ENCODE data around the gene GLIS1.

Gene GLIS1

GRCh38 chr1:53729456-53730223, 9.3 kb downstream of the GLIS1 start:
- Histone ChIP-seq H2AFZ (ENCODE audit: low read depth, low read length) (no peak overlapping the region), H2AK5ac (ENCODE audit: low read length, severe bottlenecking) (peak overlapping the region; percentile 91), H4K91ac (ENCODE audit: low read length) (no peak overlapping the region), H3K4me1 (ENCODE audit: control insufficient read depth, insufficient read depth, low read depth, low read length) (peaks cover 25% of the 10 kb centered on the region), H3K18ac (ENCODE audit: low read depth in 1 of 2, low read length in 2 of 2) (no peak overlapping the region), H3K9me3 (ENCODE audit: control insufficient read depth, low read length) (peaks cover 9% of the 10 kb centered on the region), H3K4me3 (ENCODE audit: insufficient read depth in 1 of 2, low read depth in 1 of 2, low read length in 2 of 2) (no peak overlapping the region), H3K4me2 (ENCODE audit: low read length, poor library complexity, severe bottlenecking) (peak overlapping the region; percentile 68), H2BK12ac (ENCODE audit: low read length in 2 of 2) (no peak overlapping the region), H2BK15ac (ENCODE audit: low read depth, poor library complexity, severe bottlenecking) (no peak overlapping the region), H3K9ac (ENCODE audit: low read length) (no peak overlapping the region), H3K27me3 (ENCODE audit: control insufficient read depth in 1 of 2, insufficient read depth in 1 of 2, low read length in 2 of 2) (peaks cover 0 to 30% of the 10 kb centered on the region in 2 experiments), H3K36me3 (ENCODE audit: control insufficient read depth in 1 of 2, insufficient read depth in 2 of 2, low read depth in 1 of 2, low read length in 2 of 2) (peaks cover 0 to 5% of the 10 kb centered on the region in 2 experiments), H3K79me1 (replicated peaks; ENCODE audit: low read length, poor library complexity, severe bottlenecking) (peaks cover 12% of the 10 kb centered on the region), H3K27ac (ENCODE audit: low read length, poor library complexity, severe bottlenecking) (peak overlapping the region; percentile 78), H3K14ac (ENCODE audit: low read length in 2 of 2) (no peak overlapping the region), H2BK5ac (ENCODE audit: low read depth, low read length, poor library complexity, severe bottlenecking) (peak overlapping the region; percentile 80), H3K4ac (ENCODE audit: low read depth in 1 of 2, low read length in 2 of 2) (no peak overlapping the region), H3K23ac (ENCODE audit: low read length in 2 of 2) (no peak overlapping the region), H2BK120ac (ENCODE audit: low read depth, low read length) (no peak overlapping the region), H4K8ac (ENCODE audit: low read length) (no peak overlapping the region)
- DNase-seq, result no peak
- 91% methylated on average over 14 of the region's 16 CpGs for WGBS

GRCh38 chr1:53728702-53729455, 10.1 kb downstream of the GLIS1 start:
- WGBS, result 92% methylated on average over 16 of the region's 17 CpGs
- Histone ChIP-seq H2AK5ac (ENCODE audit: low read length, severe bottlenecking) (peak overlapping the region; percentile 91), H3K36me3 (ENCODE audit: control insufficient read depth in 1 of 2, insufficient read depth in 2 of 2, low read depth in 1 of 2, low read length in 2 of 2) (peaks cover 0 to 5% of the 10 kb centered on the region in 2 experiments), H3K14ac (ENCODE audit: low read length in 2 of 2) (no peak overlapping the region), H3K4me3 (ENCODE audit: insufficient read depth in 1 of 2, low read depth in 1 of 2, low read length in 2 of 2) (no peak overlapping the region), H4K8ac (ENCODE audit: low read length) (no peak overlapping the region), H4K91ac (ENCODE audit: low read length) (no peak overlapping the region), H3K23ac (ENCODE audit: low read length in 2 of 2) (no peak overlapping the region), H3K18ac (ENCODE audit: low read depth in 1 of 2, low read length in 2 of 2) (no peak overlapping the region), H3K27ac (ENCODE audit: low read length, poor library complexity, severe bottlenecking) (peak overlapping the region; percentile 78), H2AFZ (ENCODE audit: low read depth, low read length) (no peak overlapping the region), H3K9ac (ENCODE audit: low read length) (no peak overlapping the region), H3K4me1 (ENCODE audit: control insufficient read depth, insufficient read depth, low read depth, low read length) (peaks cover 23% of the 10 kb centered on the region), H2BK120ac (ENCODE audit: low read depth, low read length) (no peak overlapping the region), H3K4ac (ENCODE audit: low read depth in 1 of 2, low read length in 2 of 2) (no peak overlapping the region), H3K9me3 (ENCODE audit: control insufficient read depth, low read length) (peaks cover 9% of the 10 kb centered on the region), H3K4me2 (ENCODE audit: low read length, poor library complexity, severe bottlenecking) (peak overlapping the region; percentile 44), H2BK5ac (ENCODE audit: low read depth, low read length, poor library complexity, severe bottlenecking) (peak overlapping the region; percentile 61), H2BK12ac (ENCODE audit: low read length in 2 of 2) (no peak overlapping the region), H2BK15ac (ENCODE audit: low read depth, poor library complexity, severe bottlenecking) (no peak overlapping the region), H3K27me3 (ENCODE audit: control insufficient read depth in 1 of 2, insufficient read depth in 1 of 2, low read length in 2 of 2) (peaks cover 0 to 30% of the 10 kb centered on the region in 2 experiments), H3K79me1 (replicated peaks; ENCODE audit: low read length, poor library complexity, severe bottlenecking) (peaks cover 14% of the 10 kb centered on the region)
- DNase-seq, result no peak

GRCh38 chr1:53728196-53728595, 10.8 kb downstream of the GLIS1 start:
- Histone ChIP-seq H3K27ac (ENCODE audit: low read length, poor library complexity, severe bottlenecking) (no peak overlapping the region), H2BK5ac (ENCODE audit: low read depth, low read length, poor library complexity, severe bottlenecking) (no peak overlapping the region), H3K4me2 (ENCODE audit: low read length, poor library complexity, severe bottlenecking) (no peak overlapping the region), H2BK15ac (ENCODE audit: low read depth, poor library complexity, severe bottlenecking) (no peak overlapping the region), H3K4me1 (ENCODE audit: control insufficient read depth, insufficient read depth, low read depth, low read length) (peaks cover 23% of the 10 kb centered on the region), H3K4me3 (ENCODE audit: insufficient read depth in 1 of 2, low read depth in 1 of 2, low read length in 2 of 2) (no peak overlapping the region), H3K36me3 (ENCODE audit: control insufficient read depth in 1 of 2, insufficient read depth in 2 of 2, low read depth in 1 of 2, low read length in 2 of 2) (peaks cover 0 to 5% of the 10 kb centered on the region in 2 experiments), H3K79me1 (replicated peaks; ENCODE audit: low read length, poor library complexity, severe bottlenecking) (peaks cover 16% of the 10 kb centered on the region), H3K14ac (ENCODE audit: low read length in 2 of 2) (no peak overlapping the region), H4K8ac (ENCODE audit: low read length) (no peak overlapping the region), H2AFZ (ENCODE audit: low read depth, low read length) (no peak overlapping the region), H2BK120ac (ENCODE audit: low read depth, low read length) (no peak overlapping the region), H3K9ac (ENCODE audit: low read length) (no peak overlapping the region), H3K18ac (ENCODE audit: low read depth in 1 of 2, low read length in 2 of 2) (no peak overlapping the region), H4K91ac (ENCODE audit: low read length) (no peak overlapping the region), H2BK12ac (ENCODE audit: low read length in 2 of 2) (no peak overlapping the region), H3K23ac (ENCODE audit: low read length in 2 of 2) (no peak overlapping the region), H3K9me3 (ENCODE audit: control insufficient read depth, low read length) (peaks cover 9% of the 10 kb centered on the region), H2AK5ac (ENCODE audit: low read length, severe bottlenecking) (peak overlapping the region; percentile 45), H3K4ac (ENCODE audit: low read depth in 1 of 2, low read length in 2 of 2) (no peak overlapping the region), H3K27me3 (ENCODE audit: control insufficient read depth in 1 of 2, insufficient read depth in 1 of 2, low read length in 2 of 2) (peaks cover 0 to 30% of the 10 kb centered on the region in 2 experiments)
- no peak for DNase-seq
- 50% methylated on average over 1 of the region's 1 CpG for WGBS

- H4K91ac ChIP-seq (ENCODE audit: low read length), result no peak overlapping the region
- H2BK15ac ChIP-seq (ENCODE audit: low read depth, poor library complexity, severe bottlenecking), result no peak overlapping the region
- no peak overlapping the region for H3K9ac ChIP-seq (ENCODE audit: low read length)
- no peak overlapping the region for H2BK5ac ChIP-seq (ENCODE audit: low read depth, low read length, poor library complexity, severe bottlenecking)
- WGBS, result 88% methylated on average over 7 of the region's 7 CpGs
- no peak overlapping the region for H3K4ac ChIP-seq (ENCODE audit: low read depth in 1 of 2, low read length in 2 of 2)
- peaks cover 16% of the 10 kb centered on the region for H3K79me1 ChIP-seq (replicated peaks; ENCODE audit: low read length, poor library complexity, severe bottlenecking)
- H3K4me1 ChIP-seq (ENCODE audit: control insufficient read depth, insufficient read depth, low read depth, low read length), result peaks cover 23% of the 10 kb centered on the region
- no peak overlapping the region for H4K8ac ChIP-seq (ENCODE audit: low read length)
- H2AK5ac ChIP-seq (ENCODE audit: low read length, severe bottlenecking), result peak overlapping the region; percentile 3
- peaks cover 0 to 5% of the 10 kb centered on the region in 2 experiments for H3K36me3 ChIP-seq (ENCODE audit: control insufficient read depth in 1 of 2, insufficient read depth in 2 of 2, low read depth in 1 of 2, low read length in 2 of 2)
- no peak for DNase-seq
- H3K27ac ChIP-seq (ENCODE audit: low read length, poor library complexity, severe bottlenecking), result no peak overlapping the region
- no peak overlapping the region for H3K14ac ChIP-seq (ENCODE audit: low read length in 2 of 2)
- H3K18ac ChIP-seq (ENCODE audit: low read depth in 1 of 2, low read length in 2 of 2), result no peak overlapping the region
- no peak overlapping the region for H3K23ac ChIP-seq (ENCODE audit: low read length in 2 of 2)
- H2AFZ ChIP-seq (ENCODE audit: low read depth, low read length), result no peak overlapping the region
- H3K9me3 ChIP-seq (ENCODE audit: control insufficient read depth, low read length), result peaks cover 9% of the 10 kb centered on the region
- no peak overlapping the region for H2BK120ac ChIP-seq (ENCODE audit: low read depth, low read length)
- no peak overlapping the region for H2BK12ac ChIP-seq (ENCODE audit: low read length in 2 of 2)
- H3K4me3 ChIP-seq (ENCODE audit: insufficient read depth in 1 of 2, low read depth in 1 of 2, low read length in 2 of 2), result no peak overlapping the region
- H3K4me2 ChIP-seq (ENCODE audit: low read length, poor library complexity, severe bottlenecking), result no peak overlapping the region
- peaks cover 0 to 30% of the 10 kb centered on the region in 2 experiments for H3K27me3 ChIP-seq (ENCODE audit: control insufficient read depth in 1 of 2, insufficient read depth in 1 of 2, low read length in 2 of 2)
Observed at GRCh38 chr1:53727461-53728092, 11.4 kb downstream of the GLIS1 start.
